ENCODE measurements around the gene MRPS30. TPM values are rescaled to one million over a fixed set of nuclear protein-coding genes. Genes with fewer than 3 reads are reported as not detected.

Gene MRPS30
- total and polyA plus RNA-seq, 2 experiments from 2014 or later: 86.1 to 156 TPM

GRCh38 chr5:44801992-44802391 is 6.8 kb upstream of the MRPS30 start:
- H3K4me1 ChIP-seq (ENCODE audit: insufficient read depth): no peaks in the 10 kb centered on the region
- no peaks in the 10 kb centered on the region for H4K20me1 ChIP-seq (replicated peaks; ENCODE audit: insufficient read depth)
- H3K9me2 ChIP-seq (ENCODE audit: insufficient read depth): peaks cover 4% of the 10 kb centered on the region; the same call in 1 of the 2 replicates
- DNase-seq (ENCODE audit: low spot score) (no peak), ATAC-seq (no peak)
- Mint-ChIP-seq H3K36me3 (ENCODE audit: low read depth) (peaks cover 24% of the 10 kb centered on the region), H3K27ac (no peak overlapping the region), H3K4me1 (peaks cover 4% of the 10 kb centered on the region; the same call in 2 of the 3 replicates), H3K27me3 (ENCODE audit: insufficient read depth, low read depth, poor library complexity) (no peaks in the 10 kb centered on the region), H3K4me3 (no peak overlapping the region), H3K9me3 (peaks cover 20% of the 10 kb centered on the region)
- no peak overlapping the region for H2AFZ ChIP-seq
- no peaks in the 10 kb centered on the region for H3K36me3 ChIP-seq (ENCODE audit: insufficient read depth)
- no peak overlapping the region for H3K4me3 ChIP-seq
- no peak overlapping the region for H3K4me2 ChIP-seq
- TF ChIP-seq ZNF114 (CRISPR knock-in tag; IDR thresholded peaks at IDR 0.05) (no peak), POLR2AphosphoS5 (IDR thresholded peaks at IDR 0.05; ENCODE audit: low read depth) (no peak), ETS1 (IDR thresholded peaks at IDR 0.05) (no peak), STAT1 (IDR thresholded peaks at IDR 0.05; ENCODE audit: unreplicated experiment) (no peak), EZH2 (IDR thresholded peaks at IDR 0.05; ENCODE audit: low read depth, unreplicated experiment) (no peak), JUNB (IDR thresholded peaks at IDR 0.05; ENCODE audit: unreplicated experiment) (no peak), EZH2phosphoT487 (IDR thresholded peaks at IDR 0.05; ENCODE audit: unreplicated experiment) (no peak), CREB1 (CRISPR knock-in tag; IDR thresholded peaks at IDR 0.05; ENCODE audit: low read depth) (no peak), ZNF331 (CRISPR knock-in tag; IDR thresholded peaks at IDR 0.05; ENCODE audit: low read depth) (no peak), NANOG (IDR thresholded peaks at IDR 0.05; ENCODE audit: borderline replicate concordance) (no peak), ZNF462 (CRISPR knock-in tag; IDR thresholded peaks at IDR 0.05) (no peak), REST (IDR thresholded peaks at IDR 0.05; ENCODE audit: unreplicated experiment) (no peak), CTCF (conservative IDR thresholded peaks at IDR 0.05; ENCODE audit: low read depth in 2 of 2) (no peak)
- no peaks in the 10 kb centered on the region for H3K27me3 ChIP-seq (ENCODE audit: insufficient read depth)
- no peak overlapping the region for H3K27ac ChIP-seq (ENCODE audit: low read depth)
- no peaks in the 10 kb centered on the region for H3K79me2 ChIP-seq (replicated peaks; ENCODE audit: insufficient read depth)
- no peaks in the 10 kb centered on the region for H3F3A ChIP-seq (replicated peaks; ENCODE audit: low read depth)
